Measurements from ENCODE around the gene HTR6. TPM values are rescaled to one million over a fixed set of nuclear protein-coding genes. Genes with fewer than 3 reads are reported as not detected.
A peak's percentile ranks its signal among the peaks of the same experiment; 100 is the strongest.

Gene HTR6
- total RNA-seq, 1 experiment from 2014 or later: not detected

GRCh38 chr1:19644681-19645410 is 19.8 kb upstream of the HTR6 start:
- intact Hi-C loops (cut with micrococcal nuclease): no loop called here
- ChIA-PET CTCF (no interaction called here), POLR2A (ENCODE audit: unreplicated experiment) (no interaction called here)

GRCh38 chr1:19645411-19646251 is 19.0 kb upstream of the HTR6 start:
- no TSS peak for BruUV-seq (replicated peaks)
- peak overlapping the region; percentile 100 for H3K4me3 ChIP-seq (ENCODE audit: low read length)
- no peaks in the 10 kb centered on the region for H3K36me3 ChIP-seq (ENCODE audit: low read depth, low read length)
- ChIA-PET POLR2A (ENCODE audit: unreplicated experiment) (interaction anchor here (0.5 kb wide), 1 partner anchor 160 kb away, joined by 15 read pairs; the partner anchor contains the start of gene CAPZB), CTCF (interaction anchor here (0.7 kb wide), 1 partner anchor 109 kb away, joined by 3 read pairs; no protein-coding TSS in a partner anchor)
- DNase-seq (no peak), ATAC-seq (peak; percentile 10; the same call in 1 of the 2 replicates)
- H3K9me3 ChIP-seq (ENCODE audit: low read length): no peaks in the 10 kb centered on the region
- intact Hi-C loops (cut with micrococcal nuclease): loop anchor here (2.0 kb wide), 1 partner anchor 163 kb away; no protein-coding TSS in a partner anchor
- peak overlapping the region; percentile 85 for H3K9ac ChIP-seq (ENCODE audit: low read length)
- H3K27ac ChIP-seq (ENCODE audit: low read length): no peak overlapping the region
- H4K20me1 ChIP-seq (ENCODE audit: low read length): no peaks in the 10 kb centered on the region
- H3K4me1 ChIP-seq (ENCODE audit: insufficient read depth, low read length): peaks cover 31% of the 10 kb centered on the region
- H3K79me2 ChIP-seq (ENCODE audit: low read length): peaks cover 51% of the 10 kb centered on the region
- H2AFZ ChIP-seq (ENCODE audit: low read length): peak overlapping the region; percentile 98
- H3K27me3 ChIP-seq (ENCODE audit: low read length): no peaks in the 10 kb centered on the region
- no peak for TF ChIP-seq CTCF (conservative IDR thresholded peaks at IDR 0.05; ENCODE audit: low read depth, low read length)
- no peak for TF ChIP-seq EZH2 (IDR thresholded peaks at IDR 0.05; ENCODE audit: low read length, unreplicated experiment)
- no peak for TF ChIP-seq EZH2phosphoT487 (IDR thresholded peaks at IDR 0.05; ENCODE audit: borderline replicate concordance, low read length)
- H3F3A ChIP-seq (ENCODE audit: low read length, unreplicated experiment): no peaks in the 10 kb centered on the region
- peak overlapping the region; percentile 99 for H3K4me2 ChIP-seq (ENCODE audit: low read length)
- H3K9me2 ChIP-seq (replicated peaks; ENCODE audit: low read length): no peaks in the 10 kb centered on the region

More at GRCh38 chr1:19644681-19645410, 19.8 kb upstream of the HTR6 start:
- Histone ChIP-seq H3K4me1 (ENCODE audit: insufficient read depth, low read length) (peaks cover 39% of the 10 kb centered on the region), H3K4me3 (ENCODE audit: low read length) (peak overlapping the region; percentile 100), H4K20me1 (ENCODE audit: low read length) (no peaks in the 10 kb centered on the region), H3F3A (ENCODE audit: low read length, unreplicated experiment) (no peaks in the 10 kb centered on the region), H3K27me3 (ENCODE audit: low read length) (no peaks in the 10 kb centered on the region), H3K79me2 (ENCODE audit: low read length) (peaks cover 45% of the 10 kb centered on the region), H3K4me2 (ENCODE audit: low read length) (peak overlapping the region; percentile 99), H3K9me2 (replicated peaks; ENCODE audit: low read length) (no peaks in the 10 kb centered on the region), H3K9me3 (ENCODE audit: low read length) (no peaks in the 10 kb centered on the region), H3K27ac (ENCODE audit: low read length) (no peak overlapping the region), H2AFZ (ENCODE audit: low read length) (peak overlapping the region; percentile 98), H3K36me3 (ENCODE audit: low read depth, low read length) (no peaks in the 10 kb centered on the region), H3K9ac (ENCODE audit: low read length) (peak overlapping the region; percentile 85)
- DNase-seq: peak; percentile 38
- TSS peak; percentile 29 for BruUV-seq (replicated peaks)
- peak; percentile 26 for ATAC-seq
- TF ChIP-seq EZH2 (IDR thresholded peaks at IDR 0.05; ENCODE audit: low read length, unreplicated experiment) (no peak), CTCF (conservative IDR thresholded peaks at IDR 0.05; ENCODE audit: low read depth, low read length) (no peak), EZH2phosphoT487 (IDR thresholded peaks at IDR 0.05; ENCODE audit: borderline replicate concordance, low read length) (no peak)
